Stimulated activated memory B cell treated with anti-CD40 and anti-IgM and Interleukin-4, amounts not matched to agents 10 μg/mL and 1 μg/mL and 100 μg/mL, for 72 hours (primary cell): ENCODE results near the gene AGT.

Source experiments
- ATAC-seq: fragments of 150-1000 bp; cut with Tn5 transposase; 2 replicates; pipeline ENCODE4 v1.10.0; 2021
- H3K27ac Mint-ChIP-seq: one replicate; pipeline ENCODE4 v1.8.0; 2022; ENCODE audit warnings: mild to moderate bottlenecking, mixed read lengths
- H3K27me3 Mint-ChIP-seq: one replicate; pipeline ENCODE4 v1.8.0; 2022; ENCODE audit warnings: mixed read lengths
- H3K36me3 Mint-ChIP-seq: one replicate; pipeline ENCODE4 v1.8.0; 2022; ENCODE audit warnings: mixed read lengths
- H3K4me1 Mint-ChIP-seq: one replicate; pipeline ENCODE4 v1.8.0; 2022; ENCODE audit warnings: mixed read lengths
- H3K4me3 Mint-ChIP-seq: one replicate; pipeline ENCODE4 v1.8.0; 2022; ENCODE audit warnings: mild to moderate bottlenecking, moderate library complexity, mixed read lengths
- H3K9me3 Mint-ChIP-seq: one replicate; pipeline ENCODE4 v1.8.0; 2022; ENCODE audit warnings: mixed read lengths

The AGT gene

GRCh38 chr1:230749150-230749549, 35.2 kb upstream of the AGT start:
- H3K4me1 Mint-ChIP-seq, result peaks cover 27% of the 10 kb centered on the region
- peak overlapping the region; percentile 5 for H3K4me3 Mint-ChIP-seq
- H3K27ac Mint-ChIP-seq, result peak overlapping the region; percentile 10

GRCh38 chr1:230747890-230748800, 34.2 kb upstream of the AGT start:
- Mint-ChIP-seq H3K27me3 (no peaks in the 10 kb centered on the region), H3K4me1 (peaks cover 21% of the 10 kb centered on the region), H3K36me3 (no peaks in the 10 kb centered on the region), H3K9me3 (no peaks in the 10 kb centered on the region), H3K27ac (peak overlapping the region; percentile 10), H3K4me3 (no peak overlapping the region)
- no peak for ATAC-seq

More at GRCh38 chr1:230749150-230749549, 35.2 kb upstream of the AGT start:
- Mint-ChIP-seq H3K36me3 (no peaks in the 10 kb centered on the region), H3K27me3 (no peaks in the 10 kb centered on the region), H3K9me3 (no peaks in the 10 kb centered on the region)
- ATAC-seq, result peak; percentile 78

- ATAC-seq, result no peak
- Mint-ChIP-seq H3K27me3 (no peaks in the 10 kb centered on the region), H3K9me3 (no peaks in the 10 kb centered on the region), H3K27ac (no peak within 1 kb of the TSS), H3K4me1 (peaks cover 21% of the 10 kb centered on the region), H3K36me3 (no peaks in the 10 kb centered on the region), H3K4me3 (no peak within 1 kb of the TSS)
Observed at GRCh38 chr1:230747127-230747730, 33.3 kb upstream of the AGT start, which contains the start of gene CAPN9. Gene CAPN9 (plus strand): TSS chr1:230747388. CDS start chr1:230747497, 109 bp downstream.

GRCh38 chr1:230746617-230747016, 32.7 kb upstream of the AGT start:
- H3K4me1 Mint-ChIP-seq, result peaks cover 21% of the 10 kb centered on the region
- peaks cover 2% of the 10 kb centered on the region for H3K27me3 Mint-ChIP-seq
- H3K4me3 Mint-ChIP-seq, result no peak overlapping the region
- no peak overlapping the region for H3K27ac Mint-ChIP-seq
- H3K9me3 Mint-ChIP-seq, result no peaks in the 10 kb centered on the region
- ATAC-seq, result no peak
- H3K36me3 Mint-ChIP-seq, result no peaks in the 10 kb centered on the region

- peaks cover 9% of the 10 kb centered on the region for H3K27me3 Mint-ChIP-seq
- no peak overlapping the region for H3K4me3 Mint-ChIP-seq
- no peak overlapping the region for H3K27ac Mint-ChIP-seq
- ATAC-seq, result no peak
- H3K9me3 Mint-ChIP-seq, result no peaks in the 10 kb centered on the region
- peaks cover 17% of the 10 kb centered on the region for H3K4me1 Mint-ChIP-seq
- H3K36me3 Mint-ChIP-seq, result no peaks in the 10 kb centered on the region
Observed at GRCh38 chr1:230745071-230745470, 31.1 kb upstream of the AGT start.

GRCh38 chr1:230744382-230744781, 30.5 kb upstream of the AGT start:
- Mint-ChIP-seq H3K9me3 (no peaks in the 10 kb centered on the region), H3K4me1 (peaks cover 10% of the 10 kb centered on the region), H3K27ac (no peak overlapping the region), H3K27me3 (peaks cover 13% of the 10 kb centered on the region), H3K4me3 (no peak overlapping the region), H3K36me3 (no peaks in the 10 kb centered on the region)
- ATAC-seq, result no peak

- no peaks in the 10 kb centered on the region for H3K36me3 Mint-ChIP-seq
- H3K27ac Mint-ChIP-seq, result no peak overlapping the region
- no peak for ATAC-seq
- H3K9me3 Mint-ChIP-seq, result no peaks in the 10 kb centered on the region
- no peak overlapping the region for H3K4me3 Mint-ChIP-seq
- H3K4me1 Mint-ChIP-seq, result peaks cover 5% of the 10 kb centered on the region
- peaks cover 18% of the 10 kb centered on the region for H3K27me3 Mint-ChIP-seq
Observed at GRCh38 chr1:230743899-230744298, 30.0 kb upstream of the AGT start.

GRCh38 chr1:230739564-230740290, 25.8 kb upstream of the AGT start:
- Mint-ChIP-seq H3K27me3 (peaks cover 46% of the 10 kb centered on the region), H3K4me3 (no peak overlapping the region), H3K4me1 (no peaks in the 10 kb centered on the region), H3K36me3 (no peaks in the 10 kb centered on the region), H3K27ac (no peak overlapping the region), H3K9me3 (peaks cover 2% of the 10 kb centered on the region)
- no peak for ATAC-seq

- ATAC-seq, result no peak
- Mint-ChIP-seq H3K4me1 (no peaks in the 10 kb centered on the region), H3K9me3 (peaks cover 2% of the 10 kb centered on the region), H3K36me3 (no peaks in the 10 kb centered on the region), H3K27me3 (peaks cover 46% of the 10 kb centered on the region), H3K4me3 (no peak overlapping the region), H3K27ac (no peak overlapping the region)
Observed at GRCh38 chr1:230737622-230738262, 23.8 kb upstream of the AGT start.

- ATAC-seq, result no peak
- Mint-ChIP-seq H3K4me3 (no peak overlapping the region), H3K27ac (no peak overlapping the region), H3K9me3 (peaks cover 2% of the 10 kb centered on the region), H3K4me1 (no peaks in the 10 kb centered on the region), H3K27me3 (peaks cover 47% of the 10 kb centered on the region), H3K36me3 (no peaks in the 10 kb centered on the region)
Observed at GRCh38 chr1:230735447-230735846, 21.5 kb upstream of the AGT start.

- Mint-ChIP-seq H3K27me3 (peaks cover 30% of the 10 kb centered on the region), H3K9me3 (no peaks in the 10 kb centered on the region), H3K4me1 (no peaks in the 10 kb centered on the region), H3K36me3 (no peaks in the 10 kb centered on the region), H3K4me3 (no peak overlapping the region), H3K27ac (no peak overlapping the region)
- no peak for ATAC-seq
Observed at GRCh38 chr1:230730977-230731376, 17.1 kb upstream of the AGT start.

- H3K27ac Mint-ChIP-seq, result no peak overlapping the region
- H3K36me3 Mint-ChIP-seq, result no peaks in the 10 kb centered on the region
- no peak overlapping the region for H3K4me3 Mint-ChIP-seq
- peaks cover 26% of the 10 kb centered on the region for H3K27me3 Mint-ChIP-seq
- no peaks in the 10 kb centered on the region for H3K9me3 Mint-ChIP-seq
- no peak for ATAC-seq
- H3K4me1 Mint-ChIP-seq, result no peaks in the 10 kb centered on the region
Observed at GRCh38 chr1:230728710-230729392, 14.9 kb upstream of the AGT start.

- H3K4me1 Mint-ChIP-seq, result no peaks in the 10 kb centered on the region
- ATAC-seq, result no peak
- peaks cover 16% of the 10 kb centered on the region for H3K27me3 Mint-ChIP-seq
- peaks cover 5% of the 10 kb centered on the region for H3K36me3 Mint-ChIP-seq
- no peak overlapping the region for H3K27ac Mint-ChIP-seq
- H3K4me3 Mint-ChIP-seq, result no peak overlapping the region
- H3K9me3 Mint-ChIP-seq, result peaks cover 3% of the 10 kb centered on the region
Observed at GRCh38 chr1:230725256-230726012, 11.5 kb upstream of the AGT start.
